Liver (tissue), 9 donors: ENCODE results near the gene THSD4. TPM values are rescaled to one million over a fixed set of nuclear protein-coding genes. Genes with fewer than 3 reads are reported as not detected.

ENCODE experiments used
- DNase-seq: peaks from one replicate; pipeline ENCODE4 v3.0.0-alpha.2; 2017; ENCODE audit warnings: low spot score
- H3K27ac ChIP-seq, 2 donors: one replicate each; pipeline ENCODE4 v1.7.0; 2013; ENCODE audit warnings: inconsistent platforms in 2 of 2, low read length in 2 of 2, control low read depth in 1 of 2, low read depth in 1 of 2, mild to moderate bottlenecking in 1 of 2
- H3K27me3 ChIP-seq, 4 donors: one replicate each; pipeline versions ENCODE4 v1.6.1 to v1.7.0; 2013; ENCODE audit warnings: low read length in 3 of 4, inconsistent platforms in 1 of 4, mild to moderate bottlenecking in 1 of 4, moderate library complexity in 1 of 4; ENCODE audit not compliant: control insufficient read depth in 4 of 4, insufficient read depth in 4 of 4
- H3K36me3 ChIP-seq, 4 donors: one replicate each; pipeline versions ENCODE4 v1.6.1 to v1.7.0; 2013; ENCODE audit warnings: low read length in 3 of 4, mild to moderate bottlenecking in 3 of 4, low read depth in 1 of 4, moderate library complexity in 1 of 4; ENCODE audit not compliant: control insufficient read depth in 4 of 4, insufficient read depth in 3 of 4
- H3K4me1 ChIP-seq, 4 donors: one replicate each; pipeline versions ENCODE4 v1.6.1 to v1.7.0; 2013; ENCODE audit warnings: low read length in 3 of 4, mild to moderate bottlenecking in 3 of 4, moderate library complexity in 1 of 4; ENCODE audit not compliant: control insufficient read depth in 4 of 4, insufficient read depth in 4 of 4
- H3K4me3 ChIP-seq, 3 donors: one replicate each; pipeline versions ENCODE4 v1.6.1 to v1.7.0; 2013; ENCODE audit warnings: low read length in 3 of 3, control low read depth in 1 of 3, low read depth in 1 of 3, mild to moderate bottlenecking in 1 of 3
- H3K9ac ChIP-seq, 2 donors: one replicate each; pipeline ENCODE4 v1.7.0; 2013; ENCODE audit warnings: low read length in 2 of 2, mild to moderate bottlenecking in 2 of 2, moderate library complexity in 2 of 2, control low read depth in 1 of 2, low read depth in 1 of 2
- H3K9me3 ChIP-seq, 4 donors: one replicate each; pipeline versions ENCODE4 v1.6.1 to v1.7.0; 2013; ENCODE audit warnings: low read length in 3 of 4; ENCODE audit not compliant: control insufficient read depth in 4 of 4
- EGR1 ChIP-seq, 2 donors: IDR thresholded peaks; 2 replicates each; pipeline ENCODE4 v1.6.1; 2016 to 2018; ENCODE audit warnings: antibody characterized with exemption in 2 of 2, low read depth in 2 of 2
- FOXA1 ChIP-seq: IDR thresholded peaks from 2 replicates; pipeline ENCODE4 v1.6.1; 2016; ENCODE audit warnings: antibody characterized with exemption
- FOXA2 ChIP-seq: IDR thresholded peaks from 2 replicates; pipeline ENCODE4 v1.6.1; 2016; ENCODE audit warnings: antibody characterized with exemption
- GABPA ChIP-seq, 2 donors: IDR thresholded peaks in 1 of 2; conservative IDR thresholded peaks in 1 of 2; 2 replicates each; pipeline ENCODE4 v1.6.1; 2016; ENCODE audit warnings: antibody characterized with exemption in 2 of 2, mild to moderate bottlenecking in 1 of 2, moderate library complexity in 1 of 2
- HNF4A ChIP-seq, 2 donors: conservative IDR thresholded peaks; 2 replicates each; pipeline ENCODE4 v1.6.1; 2016; ENCODE audit warnings: antibody characterized with exemption in 2 of 2, mild to moderate bottlenecking in 2 of 2
- HNF4G ChIP-seq: IDR thresholded peaks from 2 replicates; pipeline ENCODE4 v1.6.1; 2016; ENCODE audit warnings: antibody characterized with exemption
- JUND ChIP-seq, 2 donors: IDR thresholded peaks; 2 replicates each; pipeline ENCODE4 v1.6.1; 2016; ENCODE audit warnings: antibody characterized with exemption in 2 of 2
- NR2F2 ChIP-seq: IDR thresholded peaks from 2 replicates; pipeline ENCODE4 v1.6.1; 2016; ENCODE audit warnings: antibody characterized with exemption
- RAD21 ChIP-seq, 2 donors: IDR thresholded peaks; 2 replicates each; pipeline ENCODE4 v1.6.1; 2016; ENCODE audit warnings: antibody characterized with exemption in 2 of 2, mild to moderate bottlenecking in 2 of 2
- RXRA ChIP-seq, 2 donors: IDR thresholded peaks; 2 replicates each; pipeline ENCODE4 v1.6.1; 2017 to 2018; ENCODE audit warnings: antibody characterized with exemption in 2 of 2, mild to moderate bottlenecking in 1 of 2
- SP1 ChIP-seq: IDR thresholded peaks from 2 replicates; pipeline ENCODE4 v1.6.1; 2018; ENCODE audit warnings: antibody characterized with exemption, mild to moderate bottlenecking
- TAF1 ChIP-seq: conservative IDR thresholded peaks from 2 replicates; pipeline ENCODE4 v1.6.1; 2016; ENCODE audit warnings: antibody characterized with exemption, mild to moderate bottlenecking
- YY1 ChIP-seq: IDR thresholded peaks from 2 replicates; pipeline ENCODE4 v1.6.1; 2016; ENCODE audit warnings: antibody characterized with exemption, mild to moderate bottlenecking
- WGBS: extraction: QIAGEN DNeasy Blood & Tissue Kit; methylation state at CpG from one replicate; pipeline ENCODE4 v1.1.7; 2013; 5-methylcytosine and 5-hydroxymethylcytosine counted together
- polyA plus RNA-seq, 2 donors: library from polyadenylated mRNA; stranded (reverse) in 1 of 2; unstranded in 1 of 2; fragments of 200-250 nt in 1 of 2; fragments of >200 nt in 1 of 2; fragmentation: Nextera tagmentation in 1 of 2; extraction: Ambion mirVana in 1 of 2; gene quantifications; one replicate each; pipeline versions ENCODE4 v1.2.1 to v1.2.3, GENCODE V29; 2013 to 2015
- total RNA-seq, 2 donors: library from RNA; depleted of rRNA; stranded (reverse); fragments of >200 nt; gene quantifications; one replicate each; pipeline ENCODE4 v1.2.3, GENCODE V29; 2014
- TF ChIP-seq, protein P1 (sequence below): IDR thresholded peaks from 2 replicates; pipeline ENCODE4 v1.6.1; 2016; ENCODE audit warnings: antibody characterized with exemption
- TF ChIP-seq, protein P2 (sequence below): IDR thresholded peaks from 2 replicates; pipeline ENCODE4 v1.6.1; 2016; ENCODE audit warnings: antibody characterized with exemption
- TF ChIP-seq, protein P3 (sequence below): IDR thresholded peaks from 2 replicates; pipeline ENCODE4 v1.6.1; 2016; ENCODE audit warnings: antibody characterized with exemption
- TF ChIP-seq, protein P4 (sequence below): IDR thresholded peaks from 2 replicates; pipeline ENCODE4 v1.6.1; 2016; ENCODE audit warnings: antibody characterized with exemption, mild to moderate bottlenecking
- TF ChIP-seq, protein P5 (sequence below): fragments of 150-350 bp; IDR thresholded peaks from 2 replicates; pipeline ENCODE4 v1.5.1; 2017; ENCODE audit warnings: improper control_type of control experiment, low read depth, low read length; ENCODE audit not compliant: missing input control
- donor health status: healthy.
- donor health status: healthy.
- donor health status: healthy.
- donor health status: healthy.
- donor health status: healthy.

Gene THSD4
- total and polyA plus RNA-seq, 4 donors = 0.23 to 11.5 (median 1.9) TPM

DNA sequence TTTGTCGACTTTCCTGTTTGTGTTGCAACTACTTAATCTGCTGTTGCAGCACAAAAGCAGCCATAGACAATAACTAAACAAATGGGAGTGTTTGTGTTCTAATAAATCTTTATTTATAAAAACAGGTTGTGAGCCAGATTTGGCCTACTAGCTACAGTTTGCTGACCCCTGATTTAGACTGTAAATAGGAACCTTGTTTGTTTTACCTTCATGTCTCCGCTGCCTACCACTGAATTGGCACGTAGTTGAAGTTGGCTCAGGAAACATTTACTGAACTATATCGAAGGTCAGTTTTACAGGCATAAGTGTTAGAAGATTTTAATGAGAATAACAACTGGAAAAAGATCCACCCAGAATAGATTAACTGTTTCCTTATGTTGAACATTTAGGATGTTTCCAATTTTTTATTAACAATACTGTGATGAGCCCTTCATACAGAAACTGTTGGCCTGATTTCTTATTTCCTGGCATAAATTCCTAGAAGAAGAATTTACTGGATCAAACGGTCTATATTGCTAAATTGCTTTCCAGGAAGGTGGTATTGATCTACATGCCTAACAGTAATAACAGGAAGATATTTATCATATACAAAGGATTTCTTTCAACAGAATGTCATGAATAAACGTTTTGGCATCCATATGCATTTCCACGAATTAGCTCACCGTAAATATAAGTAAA lies 538.9 kb downstream of the THSD4 start (continued):
- peak; percentile 84 to 86 for TF ChIP-seq HNF4A (conservative IDR thresholded peaks at IDR 0.05)
- TF ChIP-seq, protein P1, sequence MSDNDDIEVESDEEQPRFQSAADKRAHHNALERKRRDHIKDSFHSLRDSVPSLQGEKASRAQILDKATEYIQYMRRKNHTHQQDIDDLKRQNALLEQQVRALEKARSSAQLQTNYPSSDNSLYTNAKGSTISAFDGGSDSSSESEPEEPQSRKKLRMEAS = peak; percentile 66
- TF ChIP-seq FOXA1 = peak; percentile 95
- peak; percentile 44 to 66 for TF ChIP-seq JUND (IDR thresholded peaks at IDR 0.05)

DNA sequence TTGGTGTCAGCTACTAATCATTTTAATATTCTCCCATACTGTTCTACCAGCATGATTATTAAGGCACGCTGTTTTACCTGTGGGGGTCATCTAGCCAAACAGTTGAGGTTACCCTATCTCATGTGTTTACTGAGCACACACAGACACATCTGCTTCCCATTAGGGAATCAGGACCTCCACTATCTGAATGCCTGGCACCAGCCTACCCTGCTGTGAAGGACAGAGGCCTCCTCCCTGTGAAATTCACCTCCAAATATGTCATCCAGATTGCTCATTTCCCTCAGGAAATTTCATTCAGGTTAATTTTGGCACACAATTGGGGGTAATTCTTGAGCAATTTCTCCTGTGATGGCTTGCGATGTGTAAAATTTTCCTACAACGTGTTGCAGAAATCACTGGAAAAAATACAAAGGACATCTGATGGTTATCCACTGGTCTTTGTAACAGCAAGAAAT lies 539.5 kb downstream of the THSD4 start:
- H3K9me3 ChIP-seq = no peaks in the 10 kb centered on the region
- WGBS = 37% methylated on average over 3 of the region's 3 CpGs
- H3K9ac ChIP-seq = no peak overlapping the region
- no peak overlapping the region for H3K4me3 ChIP-seq
- H3K27ac ChIP-seq = peak overlapping the region; percentile 80 to 86
- no peaks in the 10 kb centered on the region for H3K27me3 ChIP-seq
- no peaks in the 10 kb centered on the region for H3K36me3 ChIP-seq
- TF ChIP-seq, protein P2, sequence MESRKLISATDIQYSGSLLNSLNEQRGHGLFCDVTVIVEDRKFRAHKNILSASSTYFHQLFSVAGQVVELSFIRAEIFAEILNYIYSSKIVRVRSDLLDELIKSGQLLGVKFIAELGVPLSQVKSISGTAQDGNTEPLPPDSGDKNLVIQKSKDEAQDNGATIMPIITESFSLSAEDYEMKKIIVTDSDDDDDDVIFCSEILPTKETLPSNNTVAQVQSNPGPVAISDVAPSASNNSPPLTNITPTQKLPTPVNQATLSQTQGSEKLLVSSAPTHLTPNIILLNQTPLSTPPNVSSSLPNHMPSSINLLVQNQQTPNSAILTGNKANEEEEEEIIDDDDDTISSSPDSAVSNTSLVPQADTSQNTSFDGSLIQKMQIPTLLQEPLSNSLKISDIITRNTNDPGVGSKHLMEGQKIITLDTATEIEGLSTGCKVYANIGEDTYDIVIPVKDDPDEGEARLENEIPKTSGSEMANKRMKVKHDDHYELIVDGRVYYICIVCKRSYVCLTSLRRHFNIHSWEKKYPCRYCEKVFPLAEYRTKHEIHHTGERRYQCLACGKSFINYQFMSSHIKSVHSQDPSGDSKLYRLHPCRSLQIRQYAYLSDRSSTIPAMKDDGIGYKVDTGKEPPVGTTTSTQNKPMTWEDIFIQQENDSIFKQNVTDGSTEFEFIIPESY = no peak
- TF ChIP-seq, protein P3, sequence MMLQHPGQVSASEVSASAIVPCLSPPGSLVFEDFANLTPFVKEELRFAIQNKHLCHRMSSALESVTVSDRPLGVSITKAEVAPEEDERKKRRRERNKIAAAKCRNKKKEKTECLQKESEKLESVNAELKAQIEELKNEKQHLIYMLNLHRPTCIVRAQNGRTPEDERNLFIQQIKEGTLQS = peak; percentile 84
- TF ChIP-seq YY1 = peak; percentile 18
- peak; percentile 19 to 32 for TF ChIP-seq HNF4A (conservative IDR thresholded peaks at IDR 0.05)
- peak in 1 of 2 donors; percentile 5 for TF ChIP-seq RAD21 (IDR thresholded peaks at IDR 0.05)
- TF ChIP-seq EGR1 (IDR thresholded peaks at IDR 0.05; ENCODE audit: low read depth in 2 of 2) = no peak
- no peak for TF ChIP-seq FOXA1
- no peak for TF ChIP-seq HNF4G
- TF ChIP-seq SP1 = peak; percentile 29
- TF ChIP-seq NR2F2 = no peak
- TF ChIP-seq, protein P4, sequence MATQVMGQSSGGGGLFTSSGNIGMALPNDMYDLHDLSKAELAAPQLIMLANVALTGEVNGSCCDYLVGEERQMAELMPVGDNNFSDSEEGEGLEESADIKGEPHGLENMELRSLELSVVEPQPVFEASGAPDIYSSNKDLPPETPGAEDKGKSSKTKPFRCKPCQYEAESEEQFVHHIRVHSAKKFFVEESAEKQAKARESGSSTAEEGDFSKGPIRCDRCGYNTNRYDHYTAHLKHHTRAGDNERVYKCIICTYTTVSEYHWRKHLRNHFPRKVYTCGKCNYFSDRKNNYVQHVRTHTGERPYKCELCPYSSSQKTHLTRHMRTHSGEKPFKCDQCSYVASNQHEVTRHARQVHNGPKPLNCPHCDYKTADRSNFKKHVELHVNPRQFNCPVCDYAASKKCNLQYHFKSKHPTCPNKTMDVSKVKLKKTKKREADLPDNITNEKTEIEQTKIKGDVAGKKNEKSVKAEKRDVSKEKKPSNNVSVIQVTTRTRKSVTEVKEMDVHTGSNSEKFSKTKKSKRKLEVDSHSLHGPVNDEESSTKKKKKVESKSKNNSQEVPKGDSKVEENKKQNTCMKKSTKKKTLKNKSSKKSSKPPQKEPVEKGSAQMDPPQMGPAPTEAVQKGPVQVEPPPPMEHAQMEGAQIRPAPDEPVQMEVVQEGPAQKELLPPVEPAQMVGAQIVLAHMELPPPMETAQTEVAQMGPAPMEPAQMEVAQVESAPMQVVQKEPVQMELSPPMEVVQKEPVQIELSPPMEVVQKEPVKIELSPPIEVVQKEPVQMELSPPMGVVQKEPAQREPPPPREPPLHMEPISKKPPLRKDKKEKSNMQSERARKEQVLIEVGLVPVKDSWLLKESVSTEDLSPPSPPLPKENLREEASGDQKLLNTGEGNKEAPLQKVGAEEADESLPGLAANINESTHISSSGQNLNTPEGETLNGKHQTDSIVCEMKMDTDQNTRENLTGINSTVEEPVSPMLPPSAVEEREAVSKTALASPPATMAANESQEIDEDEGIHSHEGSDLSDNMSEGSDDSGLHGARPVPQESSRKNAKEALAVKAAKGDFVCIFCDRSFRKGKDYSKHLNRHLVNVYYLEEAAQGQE = no peak
- no peak for TF ChIP-seq TAF1
- TF ChIP-seq RXRA (IDR thresholded peaks at IDR 0.05) = peak in 1 of 2 donors; percentile 13
- TF ChIP-seq, protein P1 = no peak
- no peak for TF ChIP-seq GABPA (IDR thresholded peaks at IDR 0.05 in 1 of 2, conservative IDR thresholded peaks at IDR 0.05 in 1 of 2)
- TF ChIP-seq, protein P5, sequence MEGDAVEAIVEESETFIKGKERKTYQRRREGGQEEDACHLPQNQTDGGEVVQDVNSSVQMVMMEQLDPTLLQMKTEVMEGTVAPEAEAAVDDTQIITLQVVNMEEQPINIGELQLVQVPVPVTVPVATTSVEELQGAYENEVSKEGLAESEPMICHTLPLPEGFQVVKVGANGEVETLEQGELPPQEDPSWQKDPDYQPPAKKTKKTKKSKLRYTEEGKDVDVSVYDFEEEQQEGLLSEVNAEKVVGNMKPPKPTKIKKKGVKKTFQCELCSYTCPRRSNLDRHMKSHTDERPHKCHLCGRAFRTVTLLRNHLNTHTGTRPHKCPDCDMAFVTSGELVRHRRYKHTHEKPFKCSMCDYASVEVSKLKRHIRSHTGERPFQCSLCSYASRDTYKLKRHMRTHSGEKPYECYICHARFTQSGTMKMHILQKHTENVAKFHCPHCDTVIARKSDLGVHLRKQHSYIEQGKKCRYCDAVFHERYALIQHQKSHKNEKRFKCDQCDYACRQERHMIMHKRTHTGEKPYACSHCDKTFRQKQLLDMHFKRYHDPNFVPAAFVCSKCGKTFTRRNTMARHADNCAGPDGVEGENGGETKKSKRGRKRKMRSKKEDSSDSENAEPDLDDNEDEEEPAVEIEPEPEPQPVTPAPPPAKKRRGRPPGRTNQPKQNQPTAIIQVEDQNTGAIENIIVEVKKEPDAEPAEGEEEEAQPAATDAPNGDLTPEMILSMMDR = no peak
- TF ChIP-seq FOXA2 = no peak
- TF ChIP-seq JUND (IDR thresholded peaks at IDR 0.05) = peak; percentile 49 to 91
- no peak for DNase-seq
- peaks cover 1 to 50% (median 34%) of the 10 kb centered on the region in 4 donors for H3K4me1 ChIP-seq
